K562 (cell line): Measurements from ENCODE around the gene MAML1. TPM values are rescaled to one million over a fixed set of nuclear protein-coding genes. Genes with fewer than 3 reads are reported as not detected.

ENCODE experiments used
- BHLHE40 ChIP-seq: IDR thresholded peaks from 2 replicates; pipeline ENCODE4 v1.6.1; 2011; ENCODE audit warnings: low read length, improper control_type of control experiment
- CUX1 ChIP-seq: fragments of 200-800 bp; sonication (Bioruptor generic); IDR thresholded peaks from 2 replicates; pipeline ENCODE4 v1.6.1; 2016; ENCODE audit warnings: missing genetic modification characterization, missing compliant biosample characterization
- ESRRB ChIP-seq: fragments of 250-450 bp; sonication (Bioruptor Pico); IDR thresholded peaks from 2 replicates; pipeline ENCODE4 v1.5.0; 2020; ENCODE audit warnings: mild to moderate bottlenecking, moderate library complexity, borderline replicate concordance
- MECOM ChIP-seq: fragments of 250-450 bp; sonication (Bioruptor Pico); IDR thresholded peaks from 2 replicates; pipeline ENCODE4 v1.8.0; 2022; ENCODE audit warnings: inconsistent platforms
- MYBL2 ChIP-seq, 2 experiments: fragments of 450-650 bp in 1 of 2; sonication (generic) in 1 of 2; formaldehyde crosslinking in 1 of 2; IDR thresholded peaks; 2 replicates each; pipeline versions ENCODE4 v1.6.1 to v1.8.1; 2017 to 2022; ENCODE audit warnings: borderline replicate concordance in 1 of 2, inconsistent platforms in 1 of 2, low read depth in 1 of 2, mild to moderate bottlenecking in 1 of 2, missing genetic modification reagents in 1 of 2, moderate library complexity in 1 of 2
- PHB2 ChIP-seq: fragments of 450-650 bp; IDR thresholded peaks from 2 replicates; pipeline ENCODE4 v1.6.1; 2017; ENCODE audit warnings: low read depth
- PRDM10 ChIP-seq: fragments of 450-650 bp; IDR thresholded peaks from 2 replicates; pipeline ENCODE4 v1.6.1; 2018; ENCODE audit not compliant: partially characterized antibody
- RAD21 ChIP-seq, 2 experiments: fragments of 250-450 bp in 1 of 2; fragments of 450-650 bp in 1 of 2; sonication (Bioruptor Pico) in 1 of 2; formaldehyde crosslinking in 1 of 2; IDR thresholded peaks in 1 of 2; conservative IDR thresholded peaks in 1 of 2; 2 replicates each; pipeline versions ENCODE4 v1.4.0 to v1.8.0; 2020 to 2022; ENCODE audit warnings: mild to moderate bottlenecking in 2 of 2, moderate library complexity in 1 of 2
- RBFOX2 ChIP-seq: fragments of 200-400 bp; formaldehyde crosslinking; IDR thresholded peaks from 2 replicates; pipeline ENCODE4 v1.6.1; 2017; ENCODE audit warnings: low read depth, mild to moderate bottlenecking, low read length, moderate library complexity
- SMC3 ChIP-seq: conservative IDR thresholded peaks from 2 replicates; pipeline ENCODE4 v1.6.1; 2011; ENCODE audit warnings: low read depth, low read length, improper control_type of control experiment; ENCODE audit not compliant: insufficient read depth
- TAL1 ChIP-seq: fragments of 450-650 bp; IDR thresholded peaks from 2 replicates; pipeline ENCODE4 v1.6.1; 2016; ENCODE audit warnings: mild to moderate bottlenecking
- ZBTB1 ChIP-seq: sonication (generic); formaldehyde crosslinking; IDR thresholded peaks from 2 replicates; pipeline ENCODE4 v1.8.1; 2023; ENCODE audit warnings: missing genetic modification reagents, low read depth, mild to moderate bottlenecking, borderline replicate concordance
- ZBTB7A ChIP-seq: IDR thresholded peaks from 2 replicates; pipeline ENCODE4 v1.6.1; 2011; ENCODE audit warnings: low read depth, mild to moderate bottlenecking, low read length, moderate library complexity, borderline replicate concordance; ENCODE audit not compliant: control insufficient read depth
- ZNF395 ChIP-seq: fragments of 200-800 bp; sonication (Bioruptor generic); IDR thresholded peaks from 2 replicates; pipeline ENCODE4 v1.6.1; 2017; ENCODE audit warnings: missing genetic modification characterization, missing compliant biosample characterization
- polyA plus RNA-seq, 8 experiments: library from polyadenylated mRNA; depleted of rRNA in 4 of 8; stranded (reverse) in 5 of 8; unstranded in 3 of 8; fragments of >200 nt; fragmentation: Nextera tagmentation in 2 of 8; fragmentation: Illumina TruSeq in 1 of 8; extraction: Ambion mirVana in 2 of 8; extraction: Trizol in 1 of 8; gene quantifications; 2 replicates each; pipeline versions ENCODE4 v1.2.1 to v1.2.3, GENCODE V29; 2011 to 2014; ENCODE audit warnings: inconsistent platforms in 1 of 8, missing spikeins in 1 of 8
- total RNA-seq, 7 experiments: library from RNA; depleted of rRNA in 6 of 7; stranded (reverse); fragments of >200 nt in 6 of 7; fragmentation: Illumina TruSeq in 2 of 7; extraction: Trizol in 2 of 7; gene quantifications; 2 replicates each; pipeline versions ENCODE4 v1.2.1 to v1.2.3, GENCODE V29; 2011 to 2021; ENCODE audit warnings: low replicate concordance in 1 of 7

MAML1 gene
- total and polyA plus RNA-seq, 9 of the 15 experiments (the other 6 are each of a cell fraction or from before 2014, with no cell fraction given) = 0.32 to 18.4 (median 7.0) TPM

- TF ChIP-seq CUX1 = no peak
- no peak for TF ChIP-seq ESRRB
- TF ChIP-seq RBFOX2 = peak; percentile 9
- TF ChIP-seq MECOM (CRISPR knock-in tag) = no peak
- TF ChIP-seq MYBL2 (IDR thresholded peaks at IDR 0.05; ENCODE audit: low read depth) = no peak
- TF ChIP-seq MYBL2 (CRISPR knock-in tag; IDR thresholded peaks at IDR 0.05; ENCODE audit: borderline replicate concordance) = no peak
- TF ChIP-seq BHLHE40 = no peak
- TF ChIP-seq SMC3 = peak; percentile 32; the same call in 1 of the 2 replicates
- TF ChIP-seq PRDM10 = no peak
- TF ChIP-seq ZBTB1 = no peak
- no peak for TF ChIP-seq ZBTB7A
- no peak for TF ChIP-seq TAL1
- peak in 1 of 2 experiments; percentile 51; a peak in 2 of 4 replicates for TF ChIP-seq RAD21 (CRISPR knock-in tag; conservative IDR thresholded peaks at IDR 0.05 in 1 of 2, IDR thresholded peaks at IDR 0.05 in 1 of 2)
- TF ChIP-seq ZNF395 (CRISPR knock-in tag) = no peak
- no peak for TF ChIP-seq PHB2
Observed at GRCh38 chr5:179801304-179802206, 68.9 kb downstream of the MAML1 start (continued).
